Kidney glomerular epithelial cell (primary cell): Measurements from ENCODE around the gene C1orf74.

Source experiments
- DNase-seq: peaks from one replicate; lab custom pipeline; 2025; lab: John Stamatoyannopoulos, UW

C1orf74 gene

GRCh38 chr1:209784265-209785169, at the start of gene C1orf74:
TSS of gene C1orf74 (minus strand) at chr1:209784559. CDS start at chr1:209783634, 925 bp downstream.
- peak; percentile 96 for DNase-seq

GRCh38 chr1:209831615-209832014, 47.3 kb upstream of the C1orf74 start:
- peak; percentile 8 for DNase-seq

GRCh38 chr1:209830722-209831121, 46.4 kb upstream of the C1orf74 start:
- DNase-seq, result no peak

GRCh38 chr1:209829716-209830115, 45.4 kb upstream of the C1orf74 start:
- no peak for DNase-seq

GRCh38 chr1:209827384-209828262, 43.3 kb upstream of the C1orf74 start, which contains the start of gene UTP25:
TSS of gene UTP25 (plus strand) at chr1:209827972. CDS start at chr1:209828064, 92 bp downstream.
- DNase-seq, result peak; percentile 90

- DNase-seq, result no peak
These were observed 41.5 kb upstream of the C1orf74 start for GRCh38 chr1:209825591-209826434.

- peak; percentile 78 for DNase-seq
These were observed 39.0 kb upstream of the C1orf74 start for GRCh38 chr1:209823143-209824041.

- DNase-seq, result no peak
These were observed 38.3 kb upstream of the C1orf74 start for GRCh38 chr1:209822706-209823105.

- no peak for DNase-seq
These were observed 36.6 kb upstream of the C1orf74 start for GRCh38 chr1:209820986-209821385.

- no peak for DNase-seq
These were observed 34.7 kb upstream of the C1orf74 start for GRCh38 chr1:209819058-209819457.

- DNase-seq, result no peak
These were observed 33.3 kb upstream of the C1orf74 start for GRCh38 chr1:209817691-209818090.

GRCh38 chr1:209816923-209817322, 32.6 kb upstream of the C1orf74 start:
- DNase-seq, result no peak

- DNase-seq, result no peak
These were observed 31.6 kb upstream of the C1orf74 start for GRCh38 chr1:209815931-209816341.

- no peak for DNase-seq
These were observed 31.1 kb upstream of the C1orf74 start for GRCh38 chr1:209815490-209815889.

- DNase-seq, result no peak
These were observed 29.5 kb upstream of the C1orf74 start for GRCh38 chr1:209813902-209814301.

- DNase-seq, result no peak
These were observed 26.4 kb upstream of the C1orf74 start for GRCh38 chr1:209810783-209811182.

- no peak for DNase-seq
These were observed 25.3 kb upstream of the C1orf74 start for GRCh38 chr1:209809611-209810010.

- DNase-seq, result peak; percentile 83
These were observed 23.8 kb upstream of the C1orf74 start for GRCh38 chr1:209808059-209808581.

GRCh38 chr1:209807509-209807908, 23.1 kb upstream of the C1orf74 start:
- DNase-seq, result no peak
